AG10803 (cell line): ENCODE measurements around the gene GOLGA3.
"Not testable (repeated sequence)": the region's sequence is repeated elsewhere in the genome, so short reads cannot be mapped to it uniquely, and the experiment has no call there.

Experiments
- DNase-seq: peaks from one replicate; pipeline ENCODE4 v3.0.0; 2010; ENCODE audit warnings: low read depth
- H3K4me3 ChIP-seq: 2 replicates; pipeline ENCODE4 v1.5.1; 2011; ENCODE audit warnings: mild to moderate bottlenecking, low read length, control low read depth
- CTCF ChIP-seq: conservative IDR thresholded peaks from 2 replicates; pipeline ENCODE4 v1.5.1; 2011; ENCODE audit warnings: mild to moderate bottlenecking, low read length, control low read depth, inconsistent platforms

The GOLGA3 gene

GRCh38 chr12:132766380-132767085 is 62.1 kb downstream of the GOLGA3 start:
- no peak for TF ChIP-seq CTCF
- peak; percentile 11 for DNase-seq
- H3K4me3 ChIP-seq = no peak overlapping the region

GRCh38 chr12:132765361-132765760 is 63.3 kb downstream of the GOLGA3 start:
- no peak for DNase-seq
- no peak for TF ChIP-seq CTCF
- H3K4me3 ChIP-seq = no peak overlapping the region

GRCh38 chr12:132764231-132764630 is 64.4 kb downstream of the GOLGA3 start:
- no peak for DNase-seq
- TF ChIP-seq CTCF = no peak

GRCh38 chr12:132761921-132762583 is 66.6 kb downstream of the GOLGA3 start:
- peak; percentile 90 for DNase-seq
- H3K4me3 ChIP-seq = peak overlapping the region; percentile 68
- no peak for TF ChIP-seq CTCF

More at GRCh38 chr12:132764231-132764630, 64.4 kb downstream of the GOLGA3 start:
- no peak overlapping the region for H3K4me3 ChIP-seq

GRCh38 chr12:132761032-132761920 is 67.4 kb downstream of the GOLGA3 start, which contains the start of gene ANKLE2:
Gene ANKLE2, minus strand, starts transcription at chr12:132761832. Its CDS starts 34 bp downstream, at chr12:132761798.
- no peak for TF ChIP-seq CTCF
- peak within 1 kb of the TSS; percentile 88 for H3K4me3 ChIP-seq
- DNase-seq = peak; percentile 78

- H3K4me3 ChIP-seq = peak overlapping the region; percentile 28; the same call in 1 of the 2 replicates
- TF ChIP-seq CTCF = no peak
- DNase-seq = no peak
These were observed 69.3 kb downstream of the GOLGA3 start for GRCh38 chr12:132759359-132759758.

GRCh38 chr12:132758825-132759224 is 69.8 kb downstream of the GOLGA3 start:
- not testable (repeated sequence) for H3K4me3 ChIP-seq, DNase-seq
